Mucosa of gallbladder (tissue), 1 donor: ENCODE results near the gene SLC35G1. TPM values are rescaled to one million over a fixed set of nuclear protein-coding genes. Genes with fewer than 3 reads are reported as not detected.

Experiments used
- DNase-seq: peaks from one replicate; pipeline ENCODE4 v3.0.0-alpha.2; 2020; ENCODE audit warnings: low spot score
- total RNA-seq: library from RNA; stranded (reverse); gene quantifications from one replicate; pipeline ENCODE4 v1.2.1, GENCODE V29; 2021
- donor health status: DM: no; HTN: no; CAD: no.

The SLC35G1 gene
- total RNA-seq, 1 donor from 2014 or later, result 1.6 TPM

- DNase-seq, result no peak
Measured at GRCh38 chr10:93876381-93876780, 17.4 kb upstream of the SLC35G1 start.

GRCh38 chr10:93879273-93879672, 14.5 kb upstream of the SLC35G1 start:
- no peak for DNase-seq

- no peak for DNase-seq
Measured at GRCh38 chr10:93894516-93895378, 969 bp downstream of the SLC35G1 start.

- no peak for DNase-seq
Measured at GRCh38 chr10:93897070-93897780, 3.4 kb downstream of the SLC35G1 start.

- no peak for DNase-seq
Measured at GRCh38 chr10:93899109-93899508, 5.3 kb downstream of the SLC35G1 start.

GRCh38 chr10:93903051-93903450, 9.3 kb downstream of the SLC35G1 start:
- no peak for DNase-seq

- DNase-seq, result no peak
Measured at GRCh38 chr10:93904901-93905300, 11.1 kb downstream of the SLC35G1 start.

GRCh38 chr10:93907059-93907458, 13.3 kb downstream of the SLC35G1 start:
- DNase-seq, result no peak

- no peak for DNase-seq
Measured at GRCh38 chr10:93911866-93912265, 18.1 kb downstream of the SLC35G1 start.

- no peak for DNase-seq
Measured at GRCh38 chr10:93912444-93912843, 18.7 kb downstream of the SLC35G1 start.

GRCh38 chr10:93913706-93914105, 19.9 kb downstream of the SLC35G1 start:
- no peak for DNase-seq

- no peak for DNase-seq
Measured at GRCh38 chr10:93915598-93915997, 21.8 kb downstream of the SLC35G1 start.

- DNase-seq, result no peak
Measured at GRCh38 chr10:93916257-93917063, 22.7 kb downstream of the SLC35G1 start.

- no peak for DNase-seq
Measured at GRCh38 chr10:93917064-93917391, 23.2 kb downstream of the SLC35G1 start.

GRCh38 chr10:93917821-93918220, 24.0 kb downstream of the SLC35G1 start:
- no peak for DNase-seq

- DNase-seq, result no peak
Measured at GRCh38 chr10:93921338-93921737, 27.6 kb downstream of the SLC35G1 start.

- no peak for DNase-seq
Measured at GRCh38 chr10:93926613-93927012, 32.8 kb downstream of the SLC35G1 start.

- DNase-seq, result no peak
Measured at GRCh38 chr10:93938140-93938539, 44.4 kb downstream of the SLC35G1 start.

GRCh38 chr10:93940881-93941280, 47.1 kb downstream of the SLC35G1 start:
- DNase-seq, result no peak

- DNase-seq, result no peak
Measured at GRCh38 chr10:93941606-93942005, 47.8 kb downstream of the SLC35G1 start.

GRCh38 chr10:93945819-93946218, 52.0 kb downstream of the SLC35G1 start:
- no peak for DNase-seq

GRCh38 chr10:93947055-93947454, 53.3 kb downstream of the SLC35G1 start:
- DNase-seq, result no peak
